Tibial nerve (tissue), 3 donors: ENCODE data around the gene SDCBP2.

ENCODE experiments used
- POLR2A ChIP-seq, 2 donors: fragments of 450-650 bp; IDR thresholded peaks; one replicate each; pipeline ENCODE4 v1.6.1; 2017; ENCODE audit warnings: antibody characterized with exemption in 2 of 2, mild to moderate bottlenecking in 2 of 2, moderate library complexity in 2 of 2
- TF ChIP-seq, protein P1 (sequence below), 5 experiments: fragments of 200-600 bp in 3 of 5; fragments of 450-650 bp in 2 of 5; sonication (generic) in 3 of 5; IDR thresholded peaks; one replicate each; pipeline ENCODE4 v1.5.1; 2016 to 2019; ENCODE audit warnings: antibody characterized with exemption in 5 of 5, mild to moderate bottlenecking in 3 of 5, moderate library complexity in 2 of 5

DNA sequence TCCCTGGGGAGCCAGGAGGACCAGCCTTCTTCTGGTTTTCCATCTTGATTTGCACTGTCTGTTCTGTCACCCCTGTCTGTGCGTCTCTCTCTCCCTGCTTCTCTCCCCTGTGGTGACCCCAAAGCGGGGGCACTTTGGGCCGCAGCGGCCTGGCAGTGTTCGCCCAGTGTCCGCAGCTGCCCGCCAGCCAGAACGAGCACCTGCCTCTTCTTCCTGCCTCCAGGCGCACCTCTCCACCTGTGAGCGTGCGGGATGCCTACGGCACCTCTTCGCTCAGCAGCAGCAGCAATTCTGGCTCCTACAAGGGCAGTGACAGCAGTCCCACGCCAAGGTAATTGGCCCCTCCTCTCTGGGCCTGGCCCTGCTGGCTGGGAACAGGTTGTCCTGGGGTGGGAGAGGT lies 32.0 kb downstream of the SDCBP2 start:
- TF ChIP-seq POLR2A (IDR thresholded peaks at IDR 0.05): no peak
- TF ChIP-seq, protein P1, sequence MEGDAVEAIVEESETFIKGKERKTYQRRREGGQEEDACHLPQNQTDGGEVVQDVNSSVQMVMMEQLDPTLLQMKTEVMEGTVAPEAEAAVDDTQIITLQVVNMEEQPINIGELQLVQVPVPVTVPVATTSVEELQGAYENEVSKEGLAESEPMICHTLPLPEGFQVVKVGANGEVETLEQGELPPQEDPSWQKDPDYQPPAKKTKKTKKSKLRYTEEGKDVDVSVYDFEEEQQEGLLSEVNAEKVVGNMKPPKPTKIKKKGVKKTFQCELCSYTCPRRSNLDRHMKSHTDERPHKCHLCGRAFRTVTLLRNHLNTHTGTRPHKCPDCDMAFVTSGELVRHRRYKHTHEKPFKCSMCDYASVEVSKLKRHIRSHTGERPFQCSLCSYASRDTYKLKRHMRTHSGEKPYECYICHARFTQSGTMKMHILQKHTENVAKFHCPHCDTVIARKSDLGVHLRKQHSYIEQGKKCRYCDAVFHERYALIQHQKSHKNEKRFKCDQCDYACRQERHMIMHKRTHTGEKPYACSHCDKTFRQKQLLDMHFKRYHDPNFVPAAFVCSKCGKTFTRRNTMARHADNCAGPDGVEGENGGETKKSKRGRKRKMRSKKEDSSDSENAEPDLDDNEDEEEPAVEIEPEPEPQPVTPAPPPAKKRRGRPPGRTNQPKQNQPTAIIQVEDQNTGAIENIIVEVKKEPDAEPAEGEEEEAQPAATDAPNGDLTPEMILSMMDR (IDR thresholded peaks at IDR 0.05): no peak
